HG02885 (cell line): ENCODE measurements around the gene SOX2.
"Not testable (repeated sequence)": the region's sequence is repeated elsewhere in the genome, so short reads cannot be mapped to it uniquely, and the experiment has no call there.

ENCODE experiments used
- ATAC-seq: cut with Tn5 transposase; IDR thresholded peaks from one replicate; pipeline ENCODE4 v1.9.1; 2021; ENCODE audit warnings: mild to moderate bottlenecking; ENCODE audit not compliant: unreplicated experiment, poor library complexity

The SOX2 gene

GRCh38 chr3:181752202-181752671, 40.5 kb downstream of the SOX2 start:
- no peak for ATAC-seq

- no peak for ATAC-seq
Observed at GRCh38 chr3:181753391-181753790, 41.7 kb downstream of the SOX2 start.

- ATAC-seq, result no peak
Observed at GRCh38 chr3:181755959-181756358, 44.2 kb downstream of the SOX2 start.

- ATAC-seq, result no peak
Observed at GRCh38 chr3:181756645-181757297, 45.0 kb downstream of the SOX2 start.

- ATAC-seq, result no peak
Observed at GRCh38 chr3:181757694-181758306, 46.1 kb downstream of the SOX2 start.

- ATAC-seq, result no peak
Observed at GRCh38 chr3:181761906-181762305, 50.2 kb downstream of the SOX2 start.

GRCh38 chr3:181764033-181764432, 52.3 kb downstream of the SOX2 start:
- not testable (repeated sequence) for ATAC-seq
